Esophagus squamous epithelium (tissue), 5 donors: Measurements from ENCODE around the gene FAM120B. TPM values are rescaled to one million over a fixed set of nuclear protein-coding genes. Genes with fewer than 3 reads are reported as not detected.

Experiments
- DNase-seq: peaks from one replicate; lab custom pipeline; 2025; lab: John Stamatoyannopoulos, UW
- H3K27ac ChIP-seq, 4 donors: fragments of 200-600 bp; sonication (generic); one replicate each; pipeline ENCODE4 v1.5.1; 2016 to 2019; ENCODE audit warnings: mild to moderate bottlenecking in 1 of 4
- H3K27me3 ChIP-seq, 4 donors: fragments of 200-600 bp; sonication (generic); 1 replicate in 3 of 4; 2 replicates in 1 of 4; pipeline versions ENCODE4 v1.5.1 to v1.6.0; 2017 to 2021; ENCODE audit warnings: antibody characterized with exemption in 1 of 4
- H3K36me3 ChIP-seq, 3 donors: fragments of 200-600 bp; sonication (generic); one replicate each; pipeline ENCODE4 v1.5.1; 2016 to 2019
- H3K4me1 ChIP-seq, 3 donors: fragments of 200-600 bp; sonication (generic); one replicate each; pipeline ENCODE4 v1.5.1; 2017 to 2019
- H3K4me3 ChIP-seq, 4 donors: fragments of 200-600 bp; sonication (generic); 1 replicate in 3 of 4; 2 replicates in 1 of 4; pipeline ENCODE4 v1.5.1; 2016 to 2019; ENCODE audit warnings: mild to moderate bottlenecking in 2 of 4, moderate library complexity in 1 of 4
- H3K9me3 ChIP-seq, 3 donors: fragments of 200-600 bp; sonication (generic); one replicate each; pipeline ENCODE4 v1.5.1; 2016 to 2019
- CTCF ChIP-seq, 6 experiments: fragments of 450-650 bp in 4 of 6; fragments of 200-600 bp in 2 of 6; sonication (generic) in 2 of 6; IDR thresholded peaks; one replicate each; pipeline ENCODE4 v1.5.1; 2016 to 2019; ENCODE audit warnings: antibody characterized with exemption in 6 of 6, mild to moderate bottlenecking in 4 of 6, moderate library complexity in 4 of 6
- POLR2A ChIP-seq, 4 donors: fragments of 450-650 bp; IDR thresholded peaks; one replicate each; pipeline ENCODE4 v1.6.1; 2017; ENCODE audit warnings: antibody characterized with exemption in 4 of 4, mild to moderate bottlenecking in 4 of 4, moderate library complexity in 3 of 4
- WGBS, 2 donors: methylation state at CpG; one replicate each; pipeline ENCODE4 v1.1.5; 2018; 5-methylcytosine and 5-hydroxymethylcytosine counted together
- intact Hi-C: fragments of 100-400 bp; cut with DNase I; formaldehyde crosslinking; loops from one replicate; pipeline ENCODE4 v1.15.0; 2022
- total RNA-seq, 4 donors: library from RNA; depleted of rRNA; stranded (reverse); fragments of >200 nt; gene quantifications; one replicate each; pipeline ENCODE4 v1.1.0, GENCODE V29; 2016
- donor health status: DM: yes; HTN: yes; CAD: no.

Gene FAM120B
- total RNA-seq, 4 donors from 2014 or later: 8.4 to 25.6 (median 12.9) TPM

- H3K36me3 ChIP-seq: no peaks in the 10 kb centered on the region
- no peaks in the 10 kb centered on the region for H3K9me3 ChIP-seq
- WGBS, 2 donors: 68 to 69% methylated on average over 17 to 24 of the region's 29 CpGs
- H3K27ac ChIP-seq: no peak overlapping the region
- TF ChIP-seq POLR2A (IDR thresholded peaks at IDR 0.05) (no peak), CTCF (IDR thresholded peaks at IDR 0.05) (no peak)
- H3K27me3 ChIP-seq: peaks cover 0 to 72% (median 0%) of the 10 kb centered on the region in 4 donors
- intact Hi-C loops: no loop called here
- H3K4me3 ChIP-seq: no peak overlapping the region
- no peaks in the 10 kb centered on the region for H3K4me1 ChIP-seq
- no peak for DNase-seq
These were observed 116.5 kb downstream of the FAM120B start for GRCh38 chr6:170423030-170423429.

DNA sequence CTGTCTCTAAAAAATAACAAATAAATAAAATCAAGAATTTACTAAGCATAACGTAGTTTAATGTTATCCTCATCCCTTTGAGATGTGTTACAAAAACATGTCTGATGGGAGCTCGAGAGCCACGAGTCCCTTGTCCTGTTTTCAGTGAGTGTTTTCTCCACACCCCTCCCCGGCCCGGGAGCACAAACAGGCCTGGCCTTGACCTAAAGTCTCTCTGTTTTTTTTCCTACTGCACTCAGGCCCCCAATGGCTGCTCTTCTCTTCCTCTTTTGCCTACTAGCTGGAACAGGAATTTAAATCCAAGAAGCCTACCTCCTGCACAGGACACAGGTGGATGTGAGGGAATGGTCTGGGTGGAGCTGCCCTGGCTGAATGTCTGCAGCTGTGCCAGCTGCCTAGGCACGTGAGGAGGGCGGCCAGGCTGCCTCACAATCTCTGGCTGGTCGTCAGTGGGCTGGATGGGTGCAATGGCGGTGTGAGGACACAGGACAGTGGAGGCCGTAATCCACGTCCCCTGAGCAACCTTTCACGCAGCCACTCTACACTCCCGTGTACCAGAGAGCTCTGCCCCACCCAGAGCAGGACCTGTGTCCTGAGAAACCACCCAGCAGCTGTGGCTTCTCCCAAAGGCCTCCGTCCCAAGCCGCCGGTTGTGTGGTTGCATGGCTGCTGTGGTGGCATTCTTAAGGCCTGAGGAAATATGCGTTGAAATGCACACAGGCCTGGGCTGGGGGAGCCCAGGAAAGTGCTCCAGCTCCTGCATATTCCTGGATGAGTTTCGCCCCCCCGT lies 117.5 kb downstream of the FAM120B start:
- no peaks in the 10 kb centered on the region for H3K36me3 ChIP-seq
- DNase-seq: no peak
- peaks cover 0 to 65% (median 0%) of the 10 kb centered on the region in 4 donors for H3K27me3 ChIP-seq
- WGBS, 2 donors: 66 to 81% methylated on average over 8 to 18 of the region's 19 CpGs
- no peak overlapping the region for H3K4me3 ChIP-seq
- TF ChIP-seq POLR2A (IDR thresholded peaks at IDR 0.05): no peak
- no peak for TF ChIP-seq CTCF (IDR thresholded peaks at IDR 0.05)
- no peaks in the 10 kb centered on the region for H3K9me3 ChIP-seq
- H3K27ac ChIP-seq: no peak overlapping the region
- intact Hi-C loops: no loop called here
- no peaks in the 10 kb centered on the region for H3K4me1 ChIP-seq

DNA sequence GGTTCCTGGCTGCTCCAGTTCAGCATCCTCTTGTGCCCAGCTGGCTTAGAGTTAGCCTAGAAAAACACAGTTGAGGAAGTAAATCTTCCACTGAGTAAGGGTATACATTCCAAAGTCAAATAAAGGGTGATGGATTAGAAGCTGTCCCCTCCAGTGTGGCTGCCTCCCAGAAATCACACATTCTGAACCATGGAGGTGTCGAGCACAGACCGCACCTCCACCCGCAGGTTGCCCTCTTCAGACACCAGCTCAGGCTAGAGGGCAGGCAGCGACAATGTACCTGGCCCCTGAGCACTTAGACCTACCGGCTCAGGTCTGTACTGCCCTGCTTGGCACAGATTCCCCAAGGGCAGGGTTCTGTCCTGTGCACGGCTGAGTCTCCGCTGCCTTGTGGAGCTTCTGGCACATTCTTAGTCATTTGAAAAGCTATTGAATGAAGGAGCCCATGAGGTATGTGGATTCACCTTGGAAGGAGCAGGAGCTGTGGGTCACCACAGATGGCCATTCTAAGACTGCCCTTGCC lies 118.1 kb downstream of the FAM120B start:
- H3K4me3 ChIP-seq: no peak overlapping the region
- no peaks in the 10 kb centered on the region for H3K36me3 ChIP-seq
- H3K27ac ChIP-seq: no peak overlapping the region
- no peaks in the 10 kb centered on the region for H3K9me3 ChIP-seq
- H3K27me3 ChIP-seq: peaks cover 0 to 58% (median 0%) of the 10 kb centered on the region in 4 donors
- no peak for TF ChIP-seq CTCF (IDR thresholded peaks at IDR 0.05)
- TF ChIP-seq POLR2A (IDR thresholded peaks at IDR 0.05): no peak
- 87 to 94% methylated on average over 3 to 5 of the region's 7 CpGs for WGBS, 2 donors
- H3K4me1 ChIP-seq: no peaks in the 10 kb centered on the region
- intact Hi-C loops: no loop called here
- no peak for DNase-seq

DNA sequence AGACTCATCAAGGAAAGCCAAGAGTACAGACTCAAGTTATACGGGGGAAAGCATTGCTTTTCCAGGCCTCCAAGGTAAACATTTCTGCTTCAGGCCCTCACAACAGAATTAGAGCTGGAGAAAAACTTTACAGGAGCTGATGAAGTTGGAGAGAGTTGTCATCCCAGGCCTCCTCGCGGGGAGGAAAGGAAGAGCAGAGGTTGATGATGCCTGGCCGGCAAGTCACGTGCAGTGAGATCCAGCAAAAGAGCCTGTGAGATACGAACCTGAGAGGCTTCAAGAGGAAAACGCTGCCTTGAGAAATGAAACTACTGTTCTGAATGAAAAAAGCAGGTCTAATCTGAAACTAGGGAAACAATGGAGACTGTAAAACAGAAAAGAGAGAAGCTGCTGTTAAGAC lies 122.9 kb downstream of the FAM120B start:
- no peak for DNase-seq
- intact Hi-C loops: no loop called here
- 56 to 63% methylated on average over 7 of the region's 7 CpGs for WGBS, 2 donors
- H3K36me3 ChIP-seq: no peaks in the 10 kb centered on the region
- no peaks in the 10 kb centered on the region for H3K9me3 ChIP-seq
- no peak for TF ChIP-seq CTCF (IDR thresholded peaks at IDR 0.05)
- TF ChIP-seq POLR2A (IDR thresholded peaks at IDR 0.05): no peak
- peaks cover 0 to 31% (median 0%) of the 10 kb centered on the region in 4 donors for H3K27me3 ChIP-seq
- H3K27ac ChIP-seq: no peak overlapping the region
- H3K4me3 ChIP-seq: no peak overlapping the region
- H3K4me1 ChIP-seq: no peaks in the 10 kb centered on the region
